Gastroesophageal sphincter (tissue), 4 donors: ENCODE results near the gene INPP5A. TPM values are rescaled to one million over a fixed set of nuclear protein-coding genes. Genes with fewer than 3 reads are reported as not detected.
A peak's percentile ranks its signal among the peaks of the same experiment; 100 is the strongest.
"Not testable (repeated sequence)": the region's sequence is repeated elsewhere in the genome, so short reads cannot be mapped to it uniquely, and the experiment has no call there.

Source experiments
- ATAC-seq: fragments of 150-250 bp; one replicate; pipeline ENCODE4 v1.9.1; 2016; ENCODE audit warnings: mild to moderate bottlenecking, moderate library complexity
- H3K27ac ChIP-seq, 4 donors: fragments of 200-600 bp; sonication (generic) in 3 of 4; 1 replicate in 3 of 4; 2 replicates in 1 of 4; pipeline ENCODE4 v1.5.1; 2016 to 2019
- H3K27me3 ChIP-seq: fragments of 200-600 bp; sonication (generic); one replicate; pipeline ENCODE4 v1.5.1; 2019
- H3K36me3 ChIP-seq, 2 donors: fragments of 200-600 bp; sonication (generic); one replicate each; pipeline ENCODE4 v1.5.1; 2019; ENCODE audit warnings: control low read depth in 1 of 2
- H3K4me1 ChIP-seq, 3 donors: fragments of 200-600 bp; sonication (generic); 1 replicate in 2 of 3; 2 replicates in 1 of 3; pipeline ENCODE4 v1.5.1; 2016 to 2019; ENCODE audit warnings: control low read depth in 2 of 3
- H3K4me3 ChIP-seq, 2 donors: fragments of 200-600 bp; sonication (generic); one replicate each; pipeline ENCODE4 v1.5.1; 2019; ENCODE audit warnings: mild to moderate bottlenecking in 1 of 2, moderate library complexity in 1 of 2
- H3K9me3 ChIP-seq, 3 donors: fragments of 200-600 bp; sonication (generic); one replicate each; pipeline ENCODE4 v1.5.1; 2017 to 2019; ENCODE audit warnings: control low read depth in 2 of 3
- EP300 ChIP-seq: sonication (generic); formaldehyde crosslinking; IDR thresholded peaks from one replicate; pipeline ENCODE4 v1.6.1; 2017; ENCODE audit warnings: antibody characterized with exemption, mild to moderate bottlenecking
- POLR2A ChIP-seq, 2 donors: fragments of 450-650 bp; IDR thresholded peaks; one replicate each; pipeline ENCODE4 v1.6.1; 2017; ENCODE audit warnings: antibody characterized with exemption in 2 of 2, mild to moderate bottlenecking in 2 of 2, moderate library complexity in 1 of 2
- POLR2AphosphoS5 ChIP-seq: sonication (generic); formaldehyde crosslinking; IDR thresholded peaks from one replicate; pipeline ENCODE4 v1.6.1; 2017; ENCODE audit warnings: antibody characterized with exemption
- WGBS, 2 donors: methylation state at CpG; one replicate each; pipeline ENCODE4 v1.1.5; 2018; ENCODE audit warnings: low coverage in 1 of 2; 5-methylcytosine and 5-hydroxymethylcytosine counted together
- total RNA-seq, 4 donors: library from RNA; depleted of rRNA; stranded (reverse); fragments of >200 nt; gene quantifications; one replicate each; pipeline ENCODE4 v1.1.0, GENCODE V29; 2016
- TF ChIP-seq, protein P1 (sequence below), 4 experiments: fragments of 200-600 bp in 2 of 4; fragments of 450-650 bp in 2 of 4; sonication (generic) in 1 of 4; IDR thresholded peaks; one replicate each; pipeline ENCODE4 v1.5.1; 2017 to 2019; ENCODE audit warnings: antibody characterized with exemption in 4 of 4, mild to moderate bottlenecking in 2 of 4, moderate library complexity in 2 of 4

Gene INPP5A, protein sequence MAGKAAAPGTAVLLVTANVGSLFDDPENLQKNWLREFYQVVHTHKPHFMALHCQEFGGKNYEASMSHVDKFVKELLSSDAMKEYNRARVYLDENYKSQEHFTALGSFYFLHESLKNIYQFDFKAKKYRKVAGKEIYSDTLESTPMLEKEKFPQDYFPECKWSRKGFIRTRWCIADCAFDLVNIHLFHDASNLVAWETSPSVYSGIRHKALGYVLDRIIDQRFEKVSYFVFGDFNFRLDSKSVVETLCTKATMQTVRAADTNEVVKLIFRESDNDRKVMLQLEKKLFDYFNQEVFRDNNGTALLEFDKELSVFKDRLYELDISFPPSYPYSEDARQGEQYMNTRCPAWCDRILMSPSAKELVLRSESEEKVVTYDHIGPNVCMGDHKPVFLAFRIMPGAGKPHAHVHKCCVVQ
- 100 to 1,000 TPM; 111 to 288 (median 215) TPM for total RNA-seq

DNA sequence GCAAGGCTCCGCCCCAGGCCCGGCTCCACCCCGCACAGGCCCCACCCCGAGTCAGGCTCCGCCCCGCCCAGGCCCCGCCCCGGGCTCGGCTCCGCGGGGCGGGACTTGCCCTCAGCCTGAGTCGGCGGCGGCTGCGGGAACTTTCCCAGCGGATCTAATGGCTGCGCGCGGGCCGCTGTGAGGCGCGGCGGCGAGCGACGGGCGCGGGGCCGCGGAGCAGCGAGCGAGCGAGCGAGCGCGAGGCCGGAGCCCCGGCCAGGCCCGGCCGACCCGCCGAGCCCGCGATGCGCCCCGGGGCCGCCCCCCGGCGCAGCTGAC, at the start of gene INPP5A:
INPP5A (plus strand) TSS at position 104 of the 318 bp plus-strand sequence. CDS start 310 bp downstream, outside the sequence.
- ATAC-seq = no peak
- Histone ChIP-seq H3K27ac (peak within 1 kb of the TSS; percentile 83 to 98 (median 93)), H3K9me3 (no peaks in the 10 kb centered on the region), H3K4me3 (peak within 1 kb of the TSS; percentile 73 to 85), H3K27me3 (no peaks in the 10 kb centered on the region), H3K36me3 (no peaks in the 10 kb centered on the region), H3K4me1 (peaks cover 0 to 79% (median 42%) of the 10 kb centered on the region in 3 donors)
- WGBS, 2 donors = no CpG with 5 or more reads among the region's 50 CpGs
- TF ChIP-seq POLR2A (IDR thresholded peaks at IDR 0.05) (peak; percentile 61 to 75), POLR2AphosphoS5 (peak; percentile 88), EP300 (no peak)
- TF ChIP-seq, protein P1, sequence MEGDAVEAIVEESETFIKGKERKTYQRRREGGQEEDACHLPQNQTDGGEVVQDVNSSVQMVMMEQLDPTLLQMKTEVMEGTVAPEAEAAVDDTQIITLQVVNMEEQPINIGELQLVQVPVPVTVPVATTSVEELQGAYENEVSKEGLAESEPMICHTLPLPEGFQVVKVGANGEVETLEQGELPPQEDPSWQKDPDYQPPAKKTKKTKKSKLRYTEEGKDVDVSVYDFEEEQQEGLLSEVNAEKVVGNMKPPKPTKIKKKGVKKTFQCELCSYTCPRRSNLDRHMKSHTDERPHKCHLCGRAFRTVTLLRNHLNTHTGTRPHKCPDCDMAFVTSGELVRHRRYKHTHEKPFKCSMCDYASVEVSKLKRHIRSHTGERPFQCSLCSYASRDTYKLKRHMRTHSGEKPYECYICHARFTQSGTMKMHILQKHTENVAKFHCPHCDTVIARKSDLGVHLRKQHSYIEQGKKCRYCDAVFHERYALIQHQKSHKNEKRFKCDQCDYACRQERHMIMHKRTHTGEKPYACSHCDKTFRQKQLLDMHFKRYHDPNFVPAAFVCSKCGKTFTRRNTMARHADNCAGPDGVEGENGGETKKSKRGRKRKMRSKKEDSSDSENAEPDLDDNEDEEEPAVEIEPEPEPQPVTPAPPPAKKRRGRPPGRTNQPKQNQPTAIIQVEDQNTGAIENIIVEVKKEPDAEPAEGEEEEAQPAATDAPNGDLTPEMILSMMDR (IDR thresholded peaks at IDR 0.05) = no peak

DNA sequence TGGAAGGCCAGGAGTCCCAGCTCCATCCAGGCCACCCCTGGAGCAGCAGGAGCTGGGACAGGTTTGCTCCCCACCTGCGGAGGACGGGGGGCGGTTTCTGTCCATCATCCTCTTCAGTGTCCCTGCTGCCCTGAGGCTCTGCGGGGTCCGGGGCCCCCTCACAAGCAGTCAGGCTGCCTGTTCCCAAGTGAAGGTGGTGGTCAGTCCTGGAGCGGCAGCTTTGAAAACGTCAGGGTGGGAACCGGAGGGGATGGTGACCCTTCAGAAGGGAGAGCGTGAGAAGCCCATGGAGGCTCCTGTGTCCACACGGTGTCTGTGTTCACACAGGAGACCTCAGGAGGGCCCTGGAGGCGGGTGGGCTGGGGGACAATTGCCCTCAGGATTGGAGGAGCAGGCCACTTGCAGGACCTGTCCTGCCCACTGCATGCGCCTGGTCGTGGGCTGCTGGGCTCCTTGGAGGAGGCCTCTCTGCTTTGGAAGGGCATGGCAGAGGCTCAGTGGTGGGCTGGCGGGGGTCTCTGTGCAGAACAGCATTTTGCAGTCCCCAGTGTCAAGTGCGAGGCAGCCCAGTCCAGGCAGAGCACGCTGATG, 49.3 kb upstream of the INPP5A start:
- peak overlapping the region in 1 of 4 donors; percentile 37 for H3K27ac ChIP-seq
- TF ChIP-seq EP300 (no peak), POLR2A (IDR thresholded peaks at IDR 0.05) (no peak)
- TF ChIP-seq, protein P1 (IDR thresholded peaks at IDR 0.05) = no peak
- no peaks in the 10 kb centered on the region for H3K36me3 ChIP-seq
- peaks cover 0 to 30% (median 4%) of the 10 kb centered on the region in 3 donors for H3K4me1 ChIP-seq
- WGBS, 2 donors = 100% methylated on average over 2 of the region's 16 CpGs; no CpG with 5 or more reads in 1 of the 2 donors
- no peaks in the 10 kb centered on the region for H3K9me3 ChIP-seq
- no peak overlapping the region for H3K4me3 ChIP-seq
- ATAC-seq = no peak
- no peaks in the 10 kb centered on the region for H3K27me3 ChIP-seq

DNA sequence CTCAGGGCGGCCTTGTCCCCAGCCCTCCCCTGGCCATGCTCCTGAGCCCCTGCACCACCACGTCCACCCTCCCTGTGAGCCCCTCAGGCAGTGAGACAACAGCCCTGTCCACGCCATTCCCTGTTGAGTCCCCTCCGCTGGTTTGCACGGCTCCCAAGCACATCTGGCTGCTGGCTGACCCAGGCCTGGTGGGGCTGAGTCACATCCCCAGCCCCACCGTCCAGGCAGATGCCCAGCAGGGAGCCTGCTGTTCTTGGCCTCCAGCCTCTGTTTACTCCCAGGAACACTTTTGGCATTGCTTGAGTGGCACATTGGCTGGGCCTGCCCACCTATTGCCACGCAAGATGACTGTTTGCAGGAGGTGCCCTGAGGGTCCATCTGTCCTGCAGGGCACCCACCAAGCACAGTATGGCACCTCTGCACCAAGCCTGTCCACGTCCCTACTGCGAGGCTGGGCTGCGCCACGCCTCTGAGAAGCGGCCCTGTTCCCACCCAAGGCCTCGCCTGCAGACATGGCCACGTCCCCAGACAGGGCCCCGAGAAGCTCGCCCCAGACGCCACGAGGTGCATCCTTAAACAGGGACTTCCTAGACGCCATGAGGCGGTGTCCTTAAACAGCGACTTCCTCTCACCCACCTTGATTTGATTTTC, 48.4 kb upstream of the INPP5A start:
- Histone ChIP-seq H3K36me3 (no peaks in the 10 kb centered on the region), H3K4me1 (peaks cover 0 to 37% (median 4%) of the 10 kb centered on the region in 3 donors), H3K9me3 (no peaks in the 10 kb centered on the region), H3K27me3 (no peaks in the 10 kb centered on the region), H3K27ac (peak overlapping the region in 2 of 4 donors; percentile 20 to 37), H3K4me3 (no peak overlapping the region)
- ATAC-seq = peak; percentile 77
- TF ChIP-seq POLR2A (IDR thresholded peaks at IDR 0.05) = no peak
- peak; percentile 87 for TF ChIP-seq POLR2AphosphoS5
- no CpG with 5 or more reads among the region's 21 CpGs for WGBS, 2 donors

DNA sequence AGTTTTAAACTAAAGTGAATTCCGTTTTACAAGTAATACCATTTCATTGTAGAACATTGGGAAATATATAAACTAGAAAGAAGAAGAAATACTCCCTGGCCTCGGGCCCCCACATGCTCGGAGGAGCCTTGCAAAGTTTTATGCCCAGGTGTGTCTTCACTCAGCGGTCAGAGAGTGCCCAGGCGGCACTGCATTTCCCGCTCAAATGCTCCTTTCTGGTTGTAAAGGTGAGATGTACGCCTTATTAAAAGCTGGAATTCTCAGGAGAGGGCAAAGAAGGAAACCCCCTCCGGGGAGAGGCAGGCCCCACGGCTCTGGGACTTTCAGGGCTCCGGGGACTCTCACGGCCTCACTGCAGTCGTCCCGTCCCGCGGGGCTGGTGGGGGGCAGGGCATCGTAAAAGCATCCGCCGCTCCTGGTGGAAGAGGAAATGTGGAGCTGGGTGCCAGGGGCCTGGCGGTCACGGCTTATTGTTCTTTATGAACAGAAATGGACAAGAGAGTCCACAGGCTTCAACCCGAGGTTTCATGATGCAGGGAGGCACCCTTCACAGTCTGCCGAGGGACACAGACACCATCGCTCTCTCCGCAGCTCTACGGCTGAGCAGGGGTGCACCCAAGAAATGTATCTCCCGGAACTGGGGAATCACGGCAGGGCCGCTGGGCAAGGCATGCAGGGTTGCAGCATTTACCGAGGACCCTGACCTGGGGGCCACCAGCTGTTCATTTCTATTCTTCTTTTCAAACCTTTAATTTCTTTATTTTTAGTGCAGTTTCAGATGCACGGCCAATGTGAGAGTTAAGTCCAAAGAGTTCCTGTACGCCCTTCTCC, 47.7 kb upstream of the INPP5A start:
- 87 to 89% methylated on average over 5 to 28 of the region's 31 CpGs for WGBS, 2 donors
- no peak overlapping the region for H3K27ac ChIP-seq
- H3K4me3 ChIP-seq = no peak overlapping the region
- H3K27me3 ChIP-seq = no peaks in the 10 kb centered on the region
- TF ChIP-seq POLR2A (IDR thresholded peaks at IDR 0.05) (no peak), EP300 (no peak)
- no peaks in the 10 kb centered on the region for H3K36me3 ChIP-seq
- peaks cover 0 to 44% (median 4%) of the 10 kb centered on the region in 3 donors for H3K4me1 ChIP-seq
- ATAC-seq = no peak
- no peaks in the 10 kb centered on the region for H3K9me3 ChIP-seq

DNA sequence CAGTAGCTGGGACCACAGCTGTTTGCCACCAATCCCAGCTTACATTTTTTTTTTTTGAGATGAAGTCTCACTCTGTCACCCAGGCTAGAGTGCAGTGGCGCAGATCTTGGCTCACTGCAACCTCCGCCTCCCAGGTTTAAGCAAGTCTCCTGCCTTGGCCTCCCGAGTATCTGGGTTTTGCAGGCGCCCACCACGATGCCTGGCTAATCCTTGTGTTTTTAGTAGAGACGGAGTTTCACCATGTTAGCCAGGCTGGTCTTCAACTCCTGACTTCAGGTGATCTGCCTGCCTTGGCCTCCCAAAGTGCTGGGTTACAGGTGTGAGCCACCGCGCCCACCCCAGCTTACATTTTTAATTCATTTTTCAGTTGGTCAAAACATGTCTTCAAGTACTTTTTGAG, 46.1 kb upstream of the INPP5A start:
- H3K36me3 ChIP-seq, H3K27ac ChIP-seq, H3K9me3 ChIP-seq, H3K27me3 ChIP-seq, ATAC-seq, H3K4me3 ChIP-seq: not testable (repeated sequence)
- 100% methylated on average over 2 to 3 of the region's 8 CpGs for WGBS, 2 donors
- H3K4me1 ChIP-seq = peaks cover 0 to 60% (median 4%) of the 10 kb centered on the region in 3 donors
